ELR (cell line): ENCODE measurements around the gene GOLIM4.
"Not testable (repeated sequence)": the region's sequence is repeated elsewhere in the genome, so short reads cannot be mapped to it uniquely, and the experiment has no call there.

ENCODE experiments used
- DNase-seq: peaks from one replicate; pipeline ENCODE4 v3.0.0-alpha.2; 2015; ENCODE audit warnings: low read depth

The GOLIM4 gene

GRCh38 chr3:168073842-168074605, 21.7 kb downstream of the GOLIM4 start:
- DNase-seq: peak; percentile 17

DNA sequence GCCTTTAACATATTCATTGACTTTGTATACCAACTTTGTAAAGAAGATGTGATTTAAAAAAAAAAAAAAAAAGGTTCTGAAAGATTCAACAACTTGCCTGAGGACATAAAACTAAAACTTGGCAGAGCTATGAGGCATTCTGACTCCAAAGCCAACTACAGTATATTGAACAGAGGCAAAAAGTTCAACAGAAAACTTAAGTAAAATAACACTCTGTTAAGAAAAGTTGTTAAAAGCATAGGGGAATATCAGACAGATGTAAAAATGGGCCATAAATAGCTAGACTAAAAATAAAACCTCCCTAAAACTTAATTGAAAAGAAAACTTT, 23.4 kb downstream of the GOLIM4 start:
- DNase-seq: peak; percentile 35

GRCh38 chr3:168071591-168072322, 24.0 kb downstream of the GOLIM4 start:
- DNase-seq: peak; percentile 92

DNA sequence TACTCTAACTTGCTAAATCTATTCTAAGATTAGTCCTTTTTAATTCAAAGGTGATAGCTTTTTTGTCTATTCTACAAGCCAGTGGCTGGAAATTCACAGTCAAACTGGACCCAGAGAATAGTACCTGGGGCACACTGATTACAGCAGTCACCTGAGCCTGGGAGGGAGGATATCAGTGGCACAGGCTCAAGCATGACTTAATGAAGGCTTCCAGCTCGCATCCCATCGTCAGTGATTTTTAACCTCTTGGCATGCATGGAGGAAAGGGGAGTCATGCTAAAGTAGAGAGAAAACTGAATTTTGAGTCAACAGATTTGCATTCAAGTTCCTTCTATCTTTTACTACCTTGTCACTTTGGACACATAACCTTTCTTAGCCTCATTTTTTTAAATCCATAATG, 24.8 kb downstream of the GOLIM4 start:
- DNase-seq: peak; percentile 12

DNA sequence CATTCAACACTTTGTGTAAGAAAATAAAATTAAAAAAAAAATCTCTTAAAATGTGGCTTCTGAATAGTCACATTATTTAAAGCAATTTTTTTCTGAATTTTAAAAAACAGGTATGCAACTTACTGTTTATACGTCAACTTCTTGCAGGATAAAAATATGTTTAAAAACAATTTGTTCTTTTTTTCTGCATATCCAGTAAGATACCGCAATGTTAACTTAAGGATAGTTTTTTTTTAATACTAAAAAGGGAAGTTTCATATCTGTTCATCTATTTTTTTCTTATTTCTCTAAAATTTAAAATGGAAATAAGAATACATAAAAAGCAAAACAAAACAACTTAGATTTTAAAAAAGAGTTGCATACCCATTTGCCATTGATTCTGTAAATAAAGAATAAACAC, 27.4 kb downstream of the GOLIM4 start:
- DNase-seq: no peak

- no peak for DNase-seq
Observed at GRCh38 chr3:168066882-168067281, 28.8 kb downstream of the GOLIM4 start.

DNA sequence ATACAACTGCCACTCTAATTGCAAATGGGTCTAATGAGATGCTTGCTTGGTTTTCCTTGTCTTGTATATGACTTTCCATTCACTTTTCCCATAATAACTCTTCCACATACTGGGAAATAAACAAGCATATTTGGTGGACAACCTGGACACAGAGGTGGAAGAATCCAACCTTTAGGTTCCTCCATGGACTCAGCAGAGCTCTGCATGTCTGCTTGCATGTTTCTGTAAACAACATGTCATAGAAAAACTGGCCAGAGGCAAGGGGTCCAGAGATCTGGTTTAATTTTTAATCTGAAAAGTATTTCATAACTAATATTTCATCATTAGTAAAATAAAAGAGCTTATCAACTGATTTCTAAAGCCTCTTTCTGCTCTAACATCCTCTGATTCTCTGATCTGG, 30.2 kb downstream of the GOLIM4 start:
- no peak for DNase-seq

GRCh38 chr3:168063122-168063521, 32.6 kb downstream of the GOLIM4 start:
- DNase-seq: no peak

- no peak for DNase-seq
Observed at GRCh38 chr3:168062679-168063078, 33.0 kb downstream of the GOLIM4 start.

GRCh38 chr3:168061332-168061996, 34.3 kb downstream of the GOLIM4 start:
- peak; percentile 23 for DNase-seq

- no peak for DNase-seq
Observed at GRCh38 chr3:168060317-168060716, 35.4 kb downstream of the GOLIM4 start.

DNA sequence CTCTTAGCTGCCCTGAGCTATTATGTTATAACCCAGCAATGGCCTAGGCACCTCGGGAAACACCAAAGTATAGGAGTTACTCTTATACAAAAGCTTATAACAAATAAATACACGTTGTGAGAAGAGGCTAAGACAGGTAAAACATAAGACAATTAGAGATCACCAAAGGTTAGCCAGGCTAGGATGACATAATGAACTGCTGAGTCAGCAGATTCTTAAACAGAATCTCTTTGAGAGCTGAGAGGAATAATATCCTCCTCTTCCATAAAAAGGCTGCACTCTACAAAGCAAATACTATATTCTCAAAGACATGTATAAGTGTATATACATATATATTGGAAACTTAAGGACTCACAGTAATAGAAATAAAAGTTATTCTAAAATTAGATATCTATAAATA, 37.2 kb downstream of the GOLIM4 start:
- DNase-seq: no peak

DNA sequence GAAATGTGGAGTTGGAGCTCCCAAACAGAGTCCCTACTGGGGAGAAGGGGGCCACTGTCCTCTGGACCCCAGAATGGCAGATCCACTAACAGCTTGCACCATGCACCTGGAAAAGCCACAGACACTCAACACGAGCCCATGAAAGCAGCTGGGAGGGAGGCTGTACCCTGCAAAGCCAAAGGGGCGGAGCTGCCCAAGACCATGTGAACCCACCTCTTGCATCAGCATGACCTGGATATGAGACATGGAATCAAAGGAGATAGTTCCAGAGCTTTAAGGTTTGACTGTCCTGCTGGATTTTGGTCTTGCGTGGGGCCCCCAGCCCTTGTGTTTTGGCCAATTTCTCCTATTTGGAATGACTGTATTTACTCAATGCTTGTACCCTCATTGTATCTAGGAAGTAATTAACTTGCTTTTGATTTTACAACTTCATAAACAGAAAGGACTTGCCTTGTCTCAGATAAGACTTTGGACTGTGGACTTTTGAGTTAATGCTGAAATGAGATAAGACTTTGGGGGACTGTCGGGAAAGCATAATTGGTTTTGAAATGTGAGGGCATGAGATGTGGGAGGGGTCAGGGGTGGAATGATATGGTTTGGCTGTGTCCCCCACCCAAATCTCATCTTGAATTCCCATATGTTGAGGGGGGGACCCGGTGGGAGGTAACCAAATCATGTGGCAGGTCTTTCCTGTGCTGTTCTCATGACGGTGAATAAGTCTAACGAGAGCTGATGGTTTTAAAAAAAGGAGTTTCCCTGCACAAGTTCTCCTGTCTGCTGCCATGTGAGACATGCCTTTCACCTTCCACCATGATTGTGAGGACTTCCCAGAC, 39.1 kb downstream of the GOLIM4 start:
- DNase-seq: not testable (repeated sequence)

GRCh38 chr3:168054447-168054846, 41.3 kb downstream of the GOLIM4 start:
- DNase-seq: no peak

GRCh38 chr3:168053115-168053514, 42.6 kb downstream of the GOLIM4 start:
- DNase-seq: peak; percentile 10

DNA sequence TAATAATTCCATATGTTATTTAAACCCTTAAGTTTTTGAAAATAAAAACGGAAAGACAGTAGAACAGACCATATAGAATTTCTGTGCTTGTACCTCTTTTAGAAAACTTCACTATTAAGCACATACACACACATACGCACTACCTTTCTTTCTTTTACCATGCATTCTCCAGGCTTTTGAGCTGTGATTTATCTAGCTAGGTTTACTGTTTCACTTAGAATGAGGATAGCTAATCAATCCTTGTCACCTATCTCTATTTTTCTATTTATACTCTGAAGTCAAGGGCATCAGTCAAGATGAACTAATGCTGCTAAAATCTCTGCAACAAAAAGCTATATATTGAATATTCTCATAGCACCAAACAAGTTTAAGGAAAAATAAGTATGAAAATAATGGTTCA, 43.2 kb downstream of the GOLIM4 start:
- DNase-seq: no peak

GRCh38 chr3:168051531-168052471, 43.9 kb downstream of the GOLIM4 start:
- peak; percentile 8 for DNase-seq

DNA sequence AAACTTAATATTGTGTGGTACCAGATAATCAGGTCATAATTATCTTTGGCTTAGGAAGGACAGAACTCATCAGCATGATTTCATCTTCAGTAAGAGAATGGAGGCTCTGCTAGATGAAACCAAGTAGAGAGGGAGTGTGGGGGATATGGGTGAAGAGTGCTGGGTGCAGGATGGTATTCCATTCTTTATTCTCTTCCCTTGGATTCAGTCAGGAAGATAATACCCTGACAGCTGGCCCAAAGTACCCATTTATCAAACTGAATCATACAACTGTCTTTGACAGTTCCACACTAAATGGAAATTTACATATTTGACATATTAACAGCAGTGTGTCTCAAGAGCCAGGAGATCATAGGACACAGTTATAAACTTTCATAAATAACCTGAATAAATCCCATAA, 44.7 kb downstream of the GOLIM4 start:
- no peak for DNase-seq

GRCh38 chr3:168049367-168049974, 46.3 kb downstream of the GOLIM4 start:
- peak; percentile 19 for DNase-seq
